GM21723 (cell line): ENCODE measurements around the gene TCEA3.

Experiments
- ATAC-seq: cut with Tn5 transposase; IDR thresholded peaks from one replicate; pipeline ENCODE4 v1.9.1; 2021; ENCODE audit warnings: mild to moderate bottlenecking, moderate library complexity; ENCODE audit not compliant: unreplicated experiment

TCEA3 gene

DNA sequence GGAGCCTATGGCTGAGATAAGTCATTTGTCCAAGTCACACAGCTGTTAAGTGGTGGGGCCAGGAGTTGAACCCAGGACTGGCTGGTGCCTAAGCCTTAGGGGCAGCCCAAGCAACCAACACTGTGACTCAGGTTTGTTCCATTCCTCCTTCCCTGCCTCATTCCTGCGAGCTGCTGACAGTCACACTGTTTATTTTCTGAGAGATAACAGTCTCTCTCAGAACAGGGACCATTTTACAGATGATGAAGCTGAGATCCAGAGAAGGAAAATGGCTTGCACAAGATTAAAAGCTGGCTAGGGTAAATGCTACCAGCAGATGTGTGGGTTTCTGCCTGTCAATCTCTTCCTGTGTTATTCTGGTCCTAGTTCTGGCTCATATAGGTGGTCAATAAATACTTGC is 24.3 kb upstream of the TCEA3 start:
- no peak for ATAC-seq

DNA sequence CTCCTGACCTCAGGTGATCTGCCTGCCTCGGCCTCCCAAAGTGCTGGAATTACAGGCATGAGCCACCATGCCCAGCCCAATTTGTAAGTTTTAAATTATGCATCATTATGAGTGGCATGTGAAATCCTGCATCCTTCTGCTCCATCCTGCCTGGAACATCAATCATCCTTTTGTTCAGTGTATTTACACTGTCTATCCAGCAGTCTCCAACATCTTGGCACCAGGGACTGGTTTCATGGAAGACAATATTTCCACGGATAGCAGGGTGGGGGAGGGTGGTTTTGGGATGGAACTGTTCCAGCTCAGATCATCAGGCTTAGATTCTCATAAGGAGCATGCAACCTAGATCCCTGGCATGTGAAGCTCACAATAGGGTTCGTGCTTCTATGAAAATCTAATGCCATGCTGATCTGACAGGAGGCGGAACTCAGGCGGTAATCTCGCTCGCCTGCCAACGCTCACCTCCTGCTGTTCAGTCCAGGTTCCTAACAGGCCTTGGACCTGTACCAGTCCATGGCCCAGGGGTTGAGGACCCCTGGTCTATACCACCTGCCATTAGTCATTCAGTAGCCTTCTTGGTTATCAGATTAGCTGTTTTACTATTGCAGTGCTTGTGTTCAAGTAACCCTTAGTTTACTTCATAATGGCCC is 22.2 kb upstream of the TCEA3 start:
- no peak for ATAC-seq

DNA sequence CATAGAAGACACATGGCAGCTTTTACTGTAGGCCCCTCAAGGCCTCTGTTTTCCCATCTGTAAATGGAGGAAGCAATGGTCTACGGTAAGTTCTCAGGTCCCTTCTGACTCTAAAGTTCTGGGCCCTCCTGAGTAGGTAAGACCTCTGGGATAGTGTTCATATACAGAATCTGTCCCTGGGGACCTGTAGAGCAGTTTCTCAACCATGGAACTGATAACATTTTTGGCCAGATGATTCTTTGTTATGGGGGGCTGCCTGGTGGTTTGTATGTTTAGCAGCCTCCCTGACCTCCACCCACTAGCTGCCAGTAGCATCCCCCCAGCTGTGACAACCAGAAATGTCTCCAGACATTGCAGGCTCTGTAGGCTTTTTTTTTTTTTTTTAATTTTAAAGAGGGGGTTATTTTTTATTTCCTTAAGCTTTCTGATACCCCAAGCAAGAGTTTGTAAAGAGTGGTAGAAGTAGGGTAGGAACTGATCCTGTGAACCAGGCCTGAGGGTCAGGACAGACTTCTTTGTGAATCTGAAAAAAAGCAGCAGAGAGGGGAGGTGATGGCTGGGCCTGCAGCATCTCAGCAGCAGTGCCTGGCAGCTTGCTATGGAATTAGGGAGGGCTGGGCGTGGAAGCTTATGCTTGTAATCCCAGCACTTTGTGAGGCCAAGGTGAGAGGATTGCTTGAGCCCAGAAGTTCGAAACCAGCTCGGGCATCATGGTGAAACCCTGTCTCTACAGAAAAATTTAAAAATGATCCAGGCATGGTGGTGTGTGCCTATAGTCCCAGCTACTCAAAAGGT is 20.2 kb upstream of the TCEA3 start:
- ATAC-seq: no peak

DNA sequence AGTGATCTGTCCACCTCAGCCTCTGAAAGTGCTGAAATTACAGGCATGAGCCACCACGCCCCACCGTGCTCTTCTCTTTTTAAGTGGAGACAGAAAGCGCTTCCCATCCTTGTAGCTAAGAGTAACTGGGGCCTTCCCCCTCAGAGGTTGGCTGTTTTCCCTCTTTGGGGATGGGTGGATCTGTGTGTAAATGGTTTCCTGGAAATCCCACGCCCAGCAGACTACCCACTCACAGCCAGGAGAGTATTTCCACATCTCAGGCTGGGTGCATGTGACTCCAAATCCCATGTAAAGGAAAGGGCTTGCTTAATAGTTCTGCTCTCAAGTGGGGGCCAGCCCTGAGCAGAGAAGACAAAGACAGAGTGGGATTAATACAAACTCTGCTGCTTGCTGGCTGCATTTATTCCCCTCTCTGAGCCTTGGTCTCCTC is 19.6 kb upstream of the TCEA3 start:
- no peak for ATAC-seq

DNA sequence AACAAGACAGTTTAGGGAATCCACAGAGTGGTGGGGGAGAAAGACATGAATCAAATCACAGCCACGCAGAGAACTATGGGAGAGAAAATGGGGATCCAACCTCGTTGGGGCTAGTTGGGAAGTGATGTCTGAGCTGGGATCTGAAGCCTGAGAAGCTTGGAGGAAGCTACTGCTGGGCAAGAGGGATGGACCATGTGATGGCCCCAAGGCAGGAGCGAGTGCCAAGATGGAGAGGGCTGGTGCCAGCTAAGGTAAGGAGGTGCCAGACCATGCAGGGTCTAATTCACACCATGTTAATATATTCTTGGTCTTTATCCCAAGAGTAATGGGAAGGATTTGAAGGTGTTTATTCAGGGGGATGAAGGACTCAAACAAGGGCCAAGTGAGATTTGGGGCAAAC is 18.2 kb upstream of the TCEA3 start:
- no peak for ATAC-seq

DNA sequence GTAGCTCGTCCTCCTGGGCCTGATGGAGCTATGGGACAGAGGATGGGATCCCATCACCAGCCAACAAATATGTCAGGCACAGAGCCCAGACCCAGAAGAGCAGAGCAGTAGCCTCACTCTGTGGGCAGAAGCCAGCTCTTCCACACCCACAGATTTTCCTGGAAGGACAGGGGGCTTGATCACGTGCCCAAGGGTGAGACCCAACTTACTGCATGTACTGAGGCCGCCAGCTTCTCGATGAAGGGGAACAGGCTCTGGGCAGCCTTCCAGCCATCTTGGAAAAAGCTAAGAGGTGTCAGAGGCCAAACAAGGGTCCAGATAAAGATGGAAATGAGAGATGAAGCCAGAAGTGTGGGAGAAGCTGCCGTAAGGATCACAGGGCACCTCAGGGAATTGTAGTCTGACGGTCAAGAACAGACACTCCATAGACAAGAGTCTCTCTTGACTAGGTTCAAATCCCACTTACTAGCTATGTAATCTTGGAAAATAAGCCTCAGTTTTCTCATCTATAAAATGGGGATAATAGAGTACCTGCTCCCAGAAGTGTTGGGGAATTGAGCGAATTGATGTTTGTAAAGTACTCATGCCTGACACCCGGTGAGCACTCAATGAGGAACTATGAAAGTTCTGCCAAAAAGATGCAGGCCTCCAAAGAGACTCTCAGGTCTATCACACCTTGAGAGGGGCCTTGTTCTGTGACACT is 17.0 kb upstream of the TCEA3 start:
- no peak for ATAC-seq

DNA sequence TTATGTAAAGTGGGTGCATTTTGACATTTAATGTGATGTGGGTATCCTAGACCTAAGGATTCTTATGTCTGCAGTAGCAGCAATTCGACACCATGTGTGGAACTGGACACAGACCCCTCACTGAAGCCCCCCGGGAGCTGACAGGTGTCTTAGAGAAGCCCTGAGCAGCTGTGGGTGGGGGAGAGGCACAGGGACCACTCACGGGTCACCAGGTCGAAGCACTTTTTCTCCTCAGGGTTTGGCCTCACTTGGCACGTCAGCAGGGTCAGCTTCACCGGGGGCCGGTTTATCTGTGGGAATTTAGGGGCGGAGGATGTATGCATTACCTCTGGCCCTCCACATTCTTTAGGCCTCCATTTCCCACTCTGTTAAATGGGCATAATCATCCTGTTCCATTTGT is 14.0 kb upstream of the TCEA3 start:
- ATAC-seq: no peak

DNA sequence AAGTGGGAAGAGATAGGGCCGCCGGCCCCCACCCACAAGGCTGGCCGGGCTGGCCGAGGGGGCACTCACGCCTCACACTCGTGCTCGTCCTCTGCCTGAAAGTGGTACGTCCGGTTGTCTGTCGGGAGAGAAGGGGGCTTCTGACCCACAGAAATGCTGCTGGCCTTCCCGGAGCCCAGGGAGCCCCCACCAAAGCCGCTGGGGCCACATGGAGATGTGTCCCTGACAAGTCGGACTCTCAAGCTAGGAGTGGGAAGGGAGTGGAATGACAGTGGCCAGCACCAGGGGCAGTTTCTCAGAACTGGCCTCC is 12.8 kb upstream of the TCEA3 start:
- ATAC-seq: no peak

DNA sequence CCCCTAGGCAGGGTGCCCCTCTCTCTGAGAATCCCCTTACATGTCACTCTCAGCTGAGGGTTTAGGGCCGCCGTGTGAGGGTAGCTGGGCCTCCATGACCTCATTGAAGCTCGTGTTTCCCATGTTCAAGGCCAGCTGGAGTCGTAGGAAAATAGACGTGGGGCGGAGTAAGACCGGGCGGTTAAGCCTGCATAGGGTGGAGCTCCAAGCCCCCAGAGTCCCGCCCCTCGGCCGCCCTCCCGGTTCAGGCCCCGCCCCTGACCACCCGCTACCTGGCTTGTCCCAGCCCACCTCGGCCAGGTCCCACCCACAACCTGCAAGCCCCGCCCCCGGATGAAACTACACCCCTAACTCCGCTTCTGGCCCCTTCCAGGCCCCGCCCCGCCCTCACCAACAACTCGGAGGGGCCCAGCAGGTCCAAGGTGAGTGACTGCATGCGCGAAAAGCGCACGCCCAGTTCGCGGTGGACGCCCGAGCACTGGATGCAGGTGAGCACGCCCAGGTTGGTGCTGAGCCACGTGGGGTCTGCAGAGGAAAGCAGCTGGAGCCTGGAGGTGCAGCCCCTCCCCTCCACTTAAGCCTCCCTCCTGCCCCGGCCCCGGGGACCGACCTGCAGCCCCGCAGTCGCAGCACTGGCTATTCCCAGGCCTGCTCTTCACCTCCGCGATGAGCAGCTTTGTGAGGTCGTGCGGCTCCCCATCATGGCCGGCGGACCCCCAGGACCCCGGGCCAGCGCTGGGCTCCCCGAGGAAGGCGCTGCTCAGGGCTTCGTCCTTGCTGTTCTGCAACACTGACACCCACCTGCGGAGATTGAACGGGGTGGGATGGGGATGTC is 12.2 kb upstream of the TCEA3 start:
- ATAC-seq: no peak

DNA sequence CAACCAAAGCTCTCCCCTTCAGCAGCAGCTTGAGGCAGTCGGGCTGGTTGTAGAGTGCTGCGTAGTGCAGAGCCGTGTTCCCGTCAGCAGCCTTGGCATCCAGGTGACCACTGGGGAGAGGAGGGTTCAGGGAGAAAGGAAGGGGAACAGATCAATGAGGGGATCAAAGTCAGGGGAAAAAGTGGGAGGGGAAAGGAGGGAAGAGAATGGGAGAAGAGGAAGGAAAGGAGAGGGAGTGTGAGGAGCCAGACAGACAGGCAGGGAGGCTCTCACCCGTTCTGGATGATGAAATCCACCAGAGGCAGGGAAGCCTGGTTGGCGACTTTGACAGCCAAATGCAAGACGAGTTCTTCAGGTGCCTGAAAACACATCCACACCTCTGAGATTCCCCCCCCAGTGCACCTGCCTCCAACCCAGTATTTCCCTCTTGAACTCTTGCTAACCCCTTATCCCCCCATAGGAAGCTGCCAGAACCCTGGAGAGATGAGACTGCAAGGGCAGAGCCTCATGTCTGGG is 9.8 kb upstream of the TCEA3 start:
- ATAC-seq: no peak

DNA sequence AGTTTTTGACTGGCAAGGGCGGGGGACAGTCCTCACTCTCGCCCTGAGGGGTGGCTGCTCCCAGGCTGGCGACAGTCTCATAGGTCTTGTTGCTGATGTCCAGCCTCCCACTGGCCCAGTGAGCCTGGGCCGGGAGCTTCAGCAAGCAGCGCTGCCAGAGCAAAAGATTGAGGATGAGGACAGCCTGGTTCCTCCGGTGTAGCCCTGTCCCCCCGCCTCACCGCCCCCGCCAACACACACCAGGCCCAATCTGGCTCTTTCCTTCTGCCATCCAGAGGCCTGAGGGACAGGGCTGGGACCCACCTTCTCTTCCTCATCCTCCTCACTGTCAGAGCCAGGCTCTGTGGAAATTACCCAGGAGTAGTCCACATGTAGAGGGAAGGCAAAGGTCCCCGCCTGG is 8.6 kb upstream of the TCEA3 start:
- ATAC-seq: no peak

DNA sequence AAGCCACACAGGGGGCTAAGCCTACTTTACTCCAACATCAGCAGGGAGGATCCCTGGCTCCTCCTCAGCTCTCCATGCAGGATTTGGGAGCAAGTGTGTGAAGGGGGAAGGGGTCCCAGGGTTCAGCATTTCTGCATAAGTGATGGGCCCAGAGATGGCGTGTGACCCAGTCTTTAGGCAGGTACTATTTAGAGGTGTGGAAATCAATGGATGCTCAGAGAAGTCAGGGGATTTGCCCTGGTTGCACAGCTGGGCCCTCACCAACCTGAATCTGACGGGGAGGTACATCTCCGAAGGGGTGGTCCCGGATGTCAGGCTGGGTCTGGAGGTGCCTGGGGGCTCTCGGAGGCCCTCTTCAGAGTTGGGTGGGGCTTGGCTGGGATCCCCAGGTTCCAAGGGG is 6.9 kb upstream of the TCEA3 start:
- no peak for ATAC-seq

DNA sequence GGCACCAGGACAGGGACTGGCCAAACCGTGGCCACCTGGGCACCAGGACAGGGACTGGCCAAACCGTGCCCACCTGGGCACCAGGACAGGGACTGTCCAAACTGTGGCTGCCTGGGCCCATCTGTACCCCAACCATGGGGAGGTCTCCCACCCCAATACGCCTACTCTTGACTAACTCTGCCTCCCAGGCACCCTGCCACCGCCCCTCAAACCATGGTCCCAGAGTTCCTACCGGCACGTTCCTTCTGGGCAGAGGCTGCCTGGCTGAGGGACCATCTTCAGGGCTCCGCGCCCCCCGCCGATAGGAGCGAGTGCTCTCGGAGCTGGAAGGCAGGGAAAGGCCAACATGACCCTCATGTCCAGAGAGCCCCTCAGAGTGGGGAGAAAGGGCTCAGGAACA is 6.3 kb upstream of the TCEA3 start:
- ATAC-seq: no peak

DNA sequence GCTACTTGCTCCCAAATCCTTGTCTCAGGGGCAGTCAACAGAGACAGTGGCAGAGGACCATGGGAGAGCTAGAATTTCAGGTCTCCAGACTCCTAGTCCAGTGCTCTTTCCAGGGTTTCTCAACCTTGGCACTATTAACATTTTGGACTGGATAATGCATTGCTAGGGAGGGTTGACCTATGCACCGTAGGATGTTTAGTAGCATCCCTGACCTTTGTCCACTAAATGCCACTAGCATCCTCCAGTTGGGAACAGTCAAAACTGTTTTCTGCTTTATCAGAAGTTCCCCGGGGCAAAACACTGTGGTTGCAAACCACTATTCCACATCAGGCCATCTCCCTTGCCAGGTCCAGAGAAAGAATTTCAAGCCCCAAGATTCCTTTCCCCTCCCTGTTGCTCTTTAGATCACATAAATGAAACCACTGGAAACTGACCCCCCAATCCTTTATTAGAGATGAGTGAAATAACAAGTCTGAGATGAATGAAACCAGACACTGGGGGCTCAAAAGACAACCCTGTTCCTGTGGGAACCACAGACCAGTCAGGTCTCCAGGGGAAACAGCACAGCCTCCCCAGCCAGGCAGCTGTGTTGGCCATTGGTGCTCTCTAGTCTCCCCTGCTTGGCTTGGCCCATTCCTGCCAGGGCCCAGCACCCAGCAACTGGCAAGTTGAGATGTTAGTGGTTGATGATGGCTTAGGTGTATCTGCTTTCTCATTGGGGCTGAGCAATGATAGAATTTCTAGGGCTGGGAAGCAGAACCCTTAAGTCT is 3.8 kb upstream of the TCEA3 start:
- ATAC-seq: no peak

DNA sequence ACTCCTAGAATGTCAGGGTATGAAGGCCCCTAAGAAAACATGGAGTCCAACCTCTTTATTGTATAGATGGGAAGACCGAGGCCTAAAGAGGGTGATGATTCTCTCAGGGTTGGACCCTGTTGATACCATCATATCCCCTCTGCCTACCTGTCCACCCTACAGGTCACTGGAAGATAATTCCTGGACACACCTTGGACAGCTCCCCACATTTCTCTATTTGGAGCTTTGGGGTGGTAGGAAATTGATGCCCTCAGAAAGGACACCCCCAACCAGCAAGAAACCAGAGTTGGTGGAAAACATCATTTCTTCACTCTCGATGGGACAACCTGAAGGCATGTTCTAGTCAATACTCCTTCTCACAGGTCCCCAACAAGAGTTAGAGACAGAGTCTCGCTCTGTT is 3.0 kb upstream of the TCEA3 start:
- no peak for ATAC-seq

DNA sequence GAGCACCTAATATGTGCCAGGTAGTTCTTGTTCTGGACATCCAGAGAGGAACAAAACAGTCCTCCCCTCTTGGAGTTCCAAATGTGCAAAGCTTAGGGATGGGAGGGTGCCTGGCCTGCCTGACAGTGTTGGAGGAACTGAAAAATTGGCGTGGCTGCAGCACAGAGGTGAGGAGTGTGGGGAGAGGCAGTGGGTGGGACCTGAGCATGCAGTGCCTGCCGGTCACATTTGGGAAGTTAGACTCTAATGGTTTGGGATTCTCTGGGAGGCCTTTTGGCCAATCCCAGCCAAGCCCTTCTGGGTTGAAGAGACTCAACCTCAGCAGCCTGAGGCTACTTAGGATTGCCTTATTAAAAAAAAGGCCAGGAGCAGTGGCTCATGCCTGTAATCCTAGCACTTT is 2.3 kb upstream of the TCEA3 start:
- ATAC-seq: no peak

DNA sequence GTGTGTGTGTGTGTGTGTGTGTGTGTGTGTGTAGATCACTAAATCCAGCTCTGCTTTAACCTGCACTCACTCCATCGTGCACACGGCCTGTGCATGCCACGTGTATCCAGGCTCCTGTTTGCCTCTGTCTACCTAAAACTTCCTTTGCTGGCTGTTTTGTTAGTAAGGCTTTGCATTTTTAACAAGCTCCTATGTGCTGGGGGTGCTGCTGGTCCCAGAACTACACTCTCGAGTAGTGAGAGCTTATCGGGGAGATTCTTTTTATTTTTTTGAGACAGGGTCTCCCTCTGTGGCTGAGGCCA is 596 bp upstream of the TCEA3 start:
- ATAC-seq: no peak

DNA sequence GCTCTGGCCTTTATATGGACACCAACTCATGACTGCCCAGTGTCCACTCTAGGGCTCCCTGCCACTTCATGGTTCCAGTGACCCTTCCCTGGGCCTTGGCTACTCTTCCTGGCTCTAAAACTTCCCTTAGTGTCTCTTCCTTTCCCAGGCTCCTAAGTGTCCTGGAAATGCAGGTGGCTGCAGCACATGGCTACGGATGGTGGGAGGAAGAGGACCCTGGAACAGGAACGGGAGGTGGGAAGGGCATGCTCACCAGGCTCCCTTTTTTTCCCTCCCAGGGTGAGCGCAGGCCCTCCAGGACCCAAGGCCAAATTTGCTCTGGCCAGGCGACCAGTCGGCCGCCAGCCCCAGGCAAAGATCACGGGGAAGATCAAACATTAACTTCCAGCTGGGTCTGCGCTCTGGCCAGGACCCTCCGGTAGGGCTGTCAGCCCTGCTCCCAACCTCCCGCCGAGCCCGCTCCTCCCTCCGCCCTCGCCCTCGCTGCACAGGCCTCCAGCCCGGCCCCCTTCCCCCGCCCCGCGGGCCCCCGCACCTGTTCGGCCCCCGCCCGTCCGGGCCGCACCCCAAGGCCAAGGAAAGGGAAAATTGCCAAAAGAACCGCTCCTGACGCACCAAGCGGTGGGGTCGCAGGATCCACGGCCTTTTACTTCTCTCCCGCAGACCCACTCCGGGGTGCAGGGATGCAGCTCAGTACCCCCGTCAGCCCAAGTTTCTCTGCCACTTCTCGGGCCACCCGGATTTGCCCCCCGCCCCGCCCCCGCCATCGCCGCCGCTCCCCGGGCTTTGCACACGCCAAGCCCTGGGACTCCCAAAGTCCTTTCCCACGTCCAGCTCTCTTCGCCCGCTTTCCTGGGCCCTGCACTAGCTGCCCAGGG is 894 bp downstream of the TCEA3 start:
- no peak for ATAC-seq

DNA sequence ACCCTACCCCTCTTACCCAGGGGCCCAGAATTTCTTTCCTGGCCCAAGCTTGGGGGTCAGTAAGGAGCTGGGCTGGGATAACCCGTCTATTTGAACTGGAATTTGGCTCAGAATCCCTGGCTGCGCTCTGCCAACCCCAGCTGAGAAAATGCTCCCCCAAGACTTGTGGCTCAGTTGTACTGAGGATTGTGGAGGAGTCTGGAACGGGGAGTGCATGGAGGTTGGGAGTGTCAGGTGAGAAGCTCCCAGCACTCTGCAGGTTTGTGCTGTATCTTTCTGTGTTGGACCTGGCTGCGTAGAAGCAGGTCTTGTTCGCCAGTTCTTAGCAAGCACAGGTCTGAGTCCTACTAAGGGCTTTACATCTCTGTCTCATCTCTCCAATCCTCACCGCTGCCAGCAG is 1.6 kb downstream of the TCEA3 start:
- no peak for ATAC-seq
